Erythroblast (primary cell): ENCODE data around the gene FAM229B.

Source experiments
- GATA1 ChIP-seq: IDR thresholded peaks from 2 replicates; pipeline ENCODE4 v1.6.1; 2011; ENCODE audit warnings: low read depth, mild to moderate bottlenecking, control low read depth, low read length, moderate library complexity
- POLR2A ChIP-seq: IDR thresholded peaks from 2 replicates; pipeline ENCODE4 v1.6.1; 2011; ENCODE audit warnings: mild to moderate bottlenecking, low read length

DNA sequence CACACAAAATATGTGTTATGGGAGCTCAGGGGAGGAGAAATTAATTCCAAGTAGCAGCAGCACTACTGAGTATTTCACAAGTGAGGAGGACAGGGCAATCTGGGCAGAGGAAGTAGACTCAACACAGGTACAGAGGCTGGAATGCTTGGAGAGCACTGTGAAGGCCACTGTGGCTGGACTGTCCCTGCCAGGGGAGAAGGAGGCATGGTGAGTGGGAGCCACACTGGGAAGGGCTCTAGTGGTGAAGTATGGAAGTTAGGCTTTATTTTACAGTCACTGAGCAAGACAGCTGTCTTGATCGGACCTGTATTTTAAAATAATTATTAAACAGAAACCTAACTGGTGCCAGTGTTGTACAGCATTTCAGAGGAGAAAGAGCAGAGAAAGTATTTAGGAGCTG, 28.8 kb downstream of the FAM229B start:
- TF ChIP-seq POLR2A (no peak), GATA1 (no peak)
